IMR-90 (cell line): ENCODE measurements around the gene RPL15. TPM values are rescaled to one million over a fixed set of nuclear protein-coding genes. Genes with fewer than 3 reads are reported as not detected.

ENCODE experiments used
- ATAC-seq: fragments of 200-7000 bp; cut with Tn5 transposase; 2 replicates; pipeline ENCODE4 v1.9.1; 2020; ENCODE audit warnings: low read depth, mild to moderate bottlenecking, moderate library complexity
- BruUV-seq: library from RNA; stranded (reverse); fragments of 400-500 nt; replicated peaks from 2 replicates; lab custom pipeline; 2021; lab: Mats Ljungman, UMichigan
- CTCF ChIA-PET: fragments of 300-600 bp; formaldehyde crosslinking; extraction: SDS; loops from one replicate; lab custom pipeline; 2021; ENCODE audit warnings: antibody characterized with exemption; lab: Yijun Ruan, JAX
- POLR2A ChIA-PET: fragments of 300-600 bp; sonication (Branson Sonifier 250); formaldehyde crosslinking; loops from one replicate; lab custom pipeline; 2022; ENCODE audit warnings: antibody characterized with exemption; ENCODE audit not compliant: unreplicated experiment; lab: Charles Lee
- DNase-seq: peaks from one replicate; pipeline ENCODE4 v3.0.0; 2013
- H2AFZ ChIP-seq: replicated peaks from 2 replicates; pipeline ENCODE3; 2013; ENCODE audit warnings: low read length, mild to moderate bottlenecking; ENCODE audit not compliant: poor library complexity
- H2AK5ac ChIP-seq: 2 replicates; pipeline ENCODE4 v1.6.1; 2013; ENCODE audit warnings: low read depth, low read length, inconsistent platforms
- H2AK9ac ChIP-seq: replicated peaks from 2 replicates; pipeline ENCODE3; 2013; ENCODE audit warnings: mild to moderate bottlenecking, low read depth, low read length, moderate library complexity; ENCODE audit not compliant: poor library complexity
- H2BK120ac ChIP-seq: 2 replicates; pipeline ENCODE4 v1.6.1; 2013; ENCODE audit warnings: low read depth, low read length, inconsistent platforms
- H2BK15ac ChIP-seq: 3 replicates; pipeline ENCODE4 v1.6.1; 2013; ENCODE audit warnings: low read depth, low read length, inconsistent platforms
- H2BK20ac ChIP-seq: 2 replicates; pipeline ENCODE4 v1.6.1; 2013; ENCODE audit warnings: low read depth, mild to moderate bottlenecking, inconsistent platforms, low read length, moderate library complexity
- H2BK5ac ChIP-seq: 2 replicates; pipeline ENCODE4 v1.6.1; 2013; ENCODE audit warnings: mild to moderate bottlenecking, low read depth, low read length, inconsistent platforms; ENCODE audit not compliant: poor library complexity, severe bottlenecking
- H3K14ac ChIP-seq: replicated peaks from 2 replicates; pipeline ENCODE4 v1.6.1; 2013; ENCODE audit warnings: low read depth, low read length, inconsistent platforms
- H3K18ac ChIP-seq: 2 replicates; pipeline ENCODE4 v1.6.1; 2013; ENCODE audit warnings: low read depth, low read length, control low read depth
- H3K23ac ChIP-seq: 2 replicates; pipeline ENCODE4 v1.6.1; 2013; ENCODE audit warnings: low read depth, low read length, inconsistent platforms
- H3K27ac ChIP-seq: 2 replicates; pipeline ENCODE4 v1.5.1; 2013; ENCODE audit warnings: mild to moderate bottlenecking, control low read depth, low read length; ENCODE audit not compliant: insufficient read depth
- H3K27me3 ChIP-seq: 2 replicates; pipeline ENCODE4 v1.6.1; 2013; ENCODE audit warnings: low read length; ENCODE audit not compliant: control insufficient read depth, insufficient read depth
- H3K36me3 ChIP-seq: 2 replicates; pipeline ENCODE4 v1.6.1; 2013; ENCODE audit warnings: low read length, mixed read lengths; ENCODE audit not compliant: control insufficient read depth, insufficient read depth
- H3K4ac ChIP-seq: 2 replicates; pipeline ENCODE4 v1.6.1; 2013; ENCODE audit warnings: low read depth, low read length, inconsistent platforms
- H3K4me1 ChIP-seq: 2 replicates; pipeline ENCODE4 v1.6.1; 2013; ENCODE audit warnings: low read length, mixed read lengths; ENCODE audit not compliant: control insufficient read depth, insufficient read depth
- H3K4me2 ChIP-seq: 2 replicates; pipeline ENCODE4 v1.6.1; 2013; ENCODE audit warnings: low read depth, mild to moderate bottlenecking, control low read depth, low read length, moderate library complexity
- H3K4me3 ChIP-seq: 2 replicates; pipeline ENCODE4 v1.5.1; 2013; ENCODE audit warnings: low read depth, mild to moderate bottlenecking, control low read depth, low read length, moderate library complexity; ENCODE audit not compliant: insufficient read depth
- H3K56ac ChIP-seq: 2 replicates; pipeline ENCODE4 v1.6.1; 2013; ENCODE audit warnings: low read length, inconsistent platforms; ENCODE audit not compliant: insufficient read depth; ENCODE audit errors: extremely low read depth
- H3K79me1 ChIP-seq, 2 experiments: 2 replicates each; pipeline ENCODE4 v1.6.1; 2013; ENCODE audit warnings: low read length in 2 of 2, inconsistent platforms in 1 of 2, low read depth in 1 of 2
- H3K9ac ChIP-seq: 2 replicates; pipeline ENCODE4 v1.6.1; 2013; ENCODE audit warnings: low read depth, low read length, control low read depth
- H3K9me1 ChIP-seq: 2 replicates; pipeline ENCODE4 v1.6.1; 2013; ENCODE audit warnings: low read length, inconsistent platforms; ENCODE audit not compliant: insufficient read depth
- H3K9me3 ChIP-seq: 2 replicates; pipeline ENCODE4 v1.6.1; 2013; ENCODE audit warnings: low read length; ENCODE audit not compliant: control insufficient read depth, insufficient read depth
- H4K20me1 ChIP-seq: 2 replicates; pipeline ENCODE4 v1.6.1; 2013; ENCODE audit warnings: low read length, inconsistent platforms; ENCODE audit not compliant: insufficient read depth
- H4K5ac ChIP-seq: 2 replicates; pipeline ENCODE4 v1.6.1; 2013; ENCODE audit warnings: mild to moderate bottlenecking, low read depth, low read length, control low read depth
- H4K8ac ChIP-seq, 2 experiments: 2 replicates each; pipeline ENCODE4 v1.6.1; 2013; ENCODE audit warnings: low read depth in 2 of 2, low read length in 2 of 2, control low read depth in 1 of 2, inconsistent platforms in 1 of 2
- H4K91ac ChIP-seq: 2 replicates; pipeline ENCODE4 v1.6.1; 2013; ENCODE audit warnings: low read depth, low read length, inconsistent platforms; ENCODE audit not compliant: insufficient read depth
- BHLHE40 ChIP-seq: fragments of 150-350 bp; IDR thresholded peaks from 2 replicates; pipeline ENCODE4 v1.6.1; 2016; ENCODE audit warnings: mild to moderate bottlenecking, low read depth, low read length
- CEBPB ChIP-seq: IDR thresholded peaks from 2 replicates; pipeline ENCODE4 v1.6.1; 2012; ENCODE audit warnings: low read depth, low read length, improper control_type of control experiment
- CHD1 ChIP-seq: IDR thresholded peaks from 2 replicates; pipeline ENCODE4 v1.6.1; 2012; ENCODE audit warnings: low read depth, low read length, improper control_type of control experiment
- CTCF ChIP-seq: conservative IDR thresholded peaks from 2 replicates; pipeline ENCODE4 v1.5.1; 2012; ENCODE audit warnings: mild to moderate bottlenecking, low read depth, low read length, improper control_type of control experiment
- ELK1 ChIP-seq: fragments of 150-350 bp; IDR thresholded peaks from 2 replicates; pipeline ENCODE4 v1.6.1; 2016; ENCODE audit warnings: low read depth, mild to moderate bottlenecking, low read length, moderate library complexity, borderline replicate concordance
- FOS ChIP-seq: fragments of 150-350 bp; IDR thresholded peaks from 2 replicates; pipeline ENCODE4 v1.6.1; 2016; ENCODE audit warnings: low read depth, low read length
- MAFK ChIP-seq: IDR thresholded peaks from 2 replicates; pipeline ENCODE4 v1.6.1; 2012; ENCODE audit warnings: low read depth, low read length, improper control_type of control experiment
- MAZ ChIP-seq: IDR thresholded peaks from 2 replicates; pipeline ENCODE4 v1.6.1; 2012; ENCODE audit warnings: low read depth, mild to moderate bottlenecking, low read length, improper control_type of control experiment, moderate library complexity, borderline replicate concordance
- MXI1 ChIP-seq: IDR thresholded peaks from 2 replicates; pipeline ENCODE4 v1.6.1; 2012; ENCODE audit warnings: low read depth, mild to moderate bottlenecking, low read length, moderate library complexity, borderline replicate concordance
- POLR2A ChIP-seq: IDR thresholded peaks from 2 replicates; pipeline ENCODE4 v1.6.1; 2012; ENCODE audit warnings: mild to moderate bottlenecking, low read depth, low read length
- RAD21 ChIP-seq: IDR thresholded peaks from 2 replicates; pipeline ENCODE4 v1.6.1; 2012; ENCODE audit warnings: low read length, improper control_type of control experiment
- USF2 ChIP-seq: fragments of 150-350 bp; IDR thresholded peaks from 2 replicates; pipeline ENCODE4 v1.6.1; 2017; ENCODE audit warnings: mild to moderate bottlenecking, antibody characterized with exemption, low read length, low read depth
- WGBS, 2 experiments: methylation state at CpG; one replicate each; pipeline versions ENCODE4 v1.1.5 to v1.1.7; 2013; ENCODE audit warnings: missing lambda C conversion rate in 2 of 2; ENCODE audit not compliant: insufficient read length in 1 of 2; ENCODE audit errors: extremely low coverage in 2 of 2; 5-methylcytosine and 5-hydroxymethylcytosine counted together
- dilution Hi-C: fragments of 300-500 bp; cut with HindIII; formaldehyde crosslinking; loops from one replicate; pipeline ENCODE4 v1.14.3; 2018; ENCODE audit warnings: low sequenced_read_pairs; ENCODE audit not compliant: unreplicated experiment
- in situ Hi-C: fragments of 300-500 bp; cut with MboI; formaldehyde crosslinking; loops from 3 replicates; pipeline ENCODE4 v1.14.3; 2019; ENCODE audit warnings: low sequenced_read_pairs, inconsistent platforms, mixed read lengths
- intact Hi-C: fragments of 100-400 bp; cut with micrococcal nuclease; formaldehyde crosslinking; loops from 2 replicates; pipeline ENCODE4 v1.10.0; 2022
- polyA plus RNA-seq, 3 experiments: library from polyadenylated mRNA; depleted of rRNA; stranded (reverse); fragments of >200 nt; gene quantifications; 2 replicates each; pipeline ENCODE4 v1.2.3, GENCODE V29; 2012; ENCODE audit warnings: low replicate concordance in 1 of 3
- total RNA-seq: library from RNA; depleted of rRNA; stranded (reverse); fragments of >200 nt; gene quantifications from 2 replicates; pipeline ENCODE4 v1.2.3, GENCODE V29; 2012

RPL15 gene
- total and polyA plus RNA-seq, 2 of the 4 experiments (the other 2 are of a cell fraction), result 1,419 to 4,701 TPM

- Histone ChIP-seq H2BK15ac (no peak overlapping the region), H3K27me3 (no peaks in the 10 kb centered on the region), H2AFZ (no peak overlapping the region), H2AK9ac (no peak overlapping the region), H3K56ac (no peak overlapping the region), H4K91ac (no peak overlapping the region), H3K4me3 (no peak overlapping the region), H3K9me3 (no peaks in the 10 kb centered on the region), H3K36me3 (peaks cover 2% of the 10 kb centered on the region; the same call in 1 of the 2 replicates), H3K9ac (no peak overlapping the region), H3K79me1 (no peaks in the 10 kb centered on the region), H2AK5ac (no peak overlapping the region), H3K9me1 (0 out of 2 replicates have a peak, but pooled peaks cover 4% of the 10 kb centered on the region), H3K18ac (no peak overlapping the region), H3K4ac (no peak overlapping the region), H2BK5ac (no peak overlapping the region), H2BK20ac (no peak overlapping the region), H3K4me2 (no peak overlapping the region), H3K23ac (no peak overlapping the region), H2BK120ac (no peak overlapping the region), H3K4me1 (peaks cover 2% of the 10 kb centered on the region; the same call in 1 of the 2 replicates), H3K14ac (no peak overlapping the region), H4K5ac (no peak overlapping the region), H4K8ac (no peak overlapping the region), H4K20me1 (no peaks in the 10 kb centered on the region), H3K27ac (no peak overlapping the region)
- ATAC-seq (no peak), DNase-seq (no peak)
- no TSS peak for BruUV-seq
- ChIA-PET CTCF (interaction anchor here (0.6 to 1.0 kb wide), 2 partner anchors 75 to 716 kb away, joined by 3 read pairs; no protein-coding TSS in a partner anchor), POLR2A (interaction anchor here (1.6 kb wide), 1 partner anchor 9 kb away, joined by 3 read pairs; no protein-coding TSS in a partner anchor)
- dilution Hi-C loops, result no loop called here
- in situ Hi-C loops, result no loop called here
- intact Hi-C loops, result no loop called here
- TF ChIP-seq USF2, result no peak
- TF ChIP-seq MXI1, result no peak
- no peak for TF ChIP-seq CTCF
- TF ChIP-seq CEBPB, result no peak
- no peak for TF ChIP-seq ELK1
- TF ChIP-seq RAD21, result no peak
- TF ChIP-seq CHD1, result no peak
- no peak for TF ChIP-seq POLR2A
- no peak for TF ChIP-seq BHLHE40
- no peak for TF ChIP-seq MAZ
- no peak for TF ChIP-seq MAFK
- TF ChIP-seq FOS, result no peak
- WGBS, 2 experiments, result no CpG with 5 or more reads among the region's 3 CpGs
Observed at GRCh38 chr3:23926736-23927135, 9.8 kb downstream of the RPL15 start.
